ENCODE data around the gene ZDHHC23.

Gene ZDHHC23

GRCh38 chr3:114011059-114011797, 63.4 kb downstream of the ZDHHC23 start:
- no peak for DNase-seq

Data from NCI-H2171 (cell line).